Measurements from ENCODE around the gene TRIM3.
"Not testable (repeated sequence)": the region's sequence is repeated elsewhere in the genome, so short reads cannot be mapped to it uniquely, and the experiment has no call there.

TRIM3 gene

DNA sequence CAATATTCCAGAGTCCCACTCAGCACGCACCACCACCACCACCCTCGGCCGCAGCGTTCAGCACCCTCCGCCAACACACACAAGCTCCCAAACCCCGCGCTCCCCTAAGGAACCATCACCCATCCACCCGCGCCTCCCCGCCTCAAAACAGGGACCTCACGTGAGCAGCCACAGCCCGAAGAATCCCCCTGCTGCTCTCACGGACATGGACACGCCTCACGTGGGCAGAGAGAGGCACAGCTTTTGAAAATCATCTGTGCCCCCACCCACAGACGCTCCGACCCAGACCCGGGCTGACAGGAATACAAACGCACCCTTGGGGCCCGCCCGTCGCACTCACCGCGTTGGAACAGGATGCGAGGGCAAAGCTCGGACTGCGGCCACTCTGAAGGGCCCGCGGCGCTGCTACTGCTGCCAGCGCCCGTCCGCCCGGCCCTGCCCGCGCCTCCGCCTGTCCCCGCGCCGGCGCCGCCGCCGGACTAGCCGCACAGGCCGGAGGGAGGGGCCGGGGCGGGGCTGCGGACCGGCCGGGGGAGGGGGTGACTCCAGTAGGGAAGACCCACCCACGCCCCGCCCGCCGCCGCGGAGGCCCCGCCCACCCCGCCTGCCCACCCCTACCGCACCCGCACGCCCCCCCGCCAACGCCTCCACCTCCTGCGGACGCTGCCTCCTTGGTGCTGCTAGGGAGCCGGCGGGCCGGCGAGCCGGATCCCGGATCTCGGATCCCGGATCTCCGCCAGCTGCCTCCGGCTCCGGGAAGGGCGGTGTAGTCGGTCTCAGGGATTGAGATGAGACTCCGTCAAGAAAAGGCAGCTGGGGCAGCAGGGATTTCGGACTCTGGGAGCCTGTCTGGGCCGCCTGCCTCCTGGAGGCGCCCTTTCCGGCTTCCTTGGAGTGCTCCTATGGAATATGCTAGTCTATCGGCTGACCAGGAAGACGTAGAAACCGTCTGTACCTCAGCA lies at the start of gene TRIM3:
TSS of gene TRIM3 (minus strand) at position 491 of the 962 bp plus-strand sequence. CDS start 8,246 bp downstream, outside the sequence.
- DNase-seq (ENCODE audit: low read depth, low spot score) = peak; percentile 58

DNA sequence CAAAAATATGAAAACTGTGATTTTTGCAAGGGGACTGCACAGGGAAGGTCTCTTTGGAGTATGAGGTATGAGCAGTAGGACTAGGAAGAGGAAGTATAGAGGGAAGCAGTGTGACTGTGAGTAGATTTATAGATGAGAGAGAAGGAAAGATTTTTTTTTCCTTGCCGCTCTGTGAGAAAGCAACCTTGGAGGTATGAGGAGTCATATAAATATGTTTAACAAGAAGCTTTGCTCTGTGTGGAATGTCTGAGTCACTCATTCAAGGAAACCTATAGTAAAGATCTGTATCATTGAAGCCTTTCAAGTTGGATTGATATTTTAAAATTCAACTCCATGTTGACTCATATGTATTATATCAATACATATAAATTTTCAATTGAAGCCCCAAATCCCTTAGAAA lies 49.5 kb upstream of the TRIM3 start:
- Histone ChIP-seq H3K4me1 (ENCODE audit: control insufficient read depth, insufficient read depth, low read length) (no peaks in the 10 kb centered on the region), H3K9me3 (ENCODE audit: control insufficient read depth, insufficient read depth, low read length) (no peaks in the 10 kb centered on the region), H3K4me3 (ENCODE audit: low read length) (no peak overlapping the region), H3K27ac (ENCODE audit: low read length) (no peak overlapping the region), H3K27me3 (ENCODE audit: control insufficient read depth, insufficient read depth, low read length) (no peaks in the 10 kb centered on the region; the same call in 1 of the 2 replicates), H3K36me3 (ENCODE audit: control insufficient read depth, insufficient read depth, low read length) (no peaks in the 10 kb centered on the region)
- DNase-seq (ENCODE audit: low read depth, low spot score) = no peak
- WGBS (ENCODE audit: insufficient coverage, insufficient read length) = no CpG with 5 or more reads among the region's 1 CpG

More for the DNA sequence above, at the start of gene TRIM3:
- H3K4me3 ChIP-seq (ENCODE audit: low read length) = peak within 1 kb of the TSS; percentile 68; the same call in 1 of the 2 replicates
- H3K36me3 ChIP-seq (ENCODE audit: control insufficient read depth, insufficient read depth, low read length) = peaks cover 14% of the 10 kb centered on the region; the same call in 1 of the 2 replicates
- H3K27me3 ChIP-seq (ENCODE audit: control insufficient read depth, insufficient read depth, low read length) = no peaks in the 10 kb centered on the region
- H3K27ac ChIP-seq (ENCODE audit: low read length) = no peak within 1 kb of the TSS
- peaks cover 1% of the 10 kb centered on the region; the same call in 1 of the 2 replicates for H3K4me1 ChIP-seq (ENCODE audit: control insufficient read depth, insufficient read depth, low read length)
- H3K9me3 ChIP-seq (ENCODE audit: control insufficient read depth, insufficient read depth, low read length) = no peaks in the 10 kb centered on the region
- WGBS (ENCODE audit: insufficient coverage, insufficient read length) = no CpG with 5 or more reads among the region's 87 CpGs

DNA sequence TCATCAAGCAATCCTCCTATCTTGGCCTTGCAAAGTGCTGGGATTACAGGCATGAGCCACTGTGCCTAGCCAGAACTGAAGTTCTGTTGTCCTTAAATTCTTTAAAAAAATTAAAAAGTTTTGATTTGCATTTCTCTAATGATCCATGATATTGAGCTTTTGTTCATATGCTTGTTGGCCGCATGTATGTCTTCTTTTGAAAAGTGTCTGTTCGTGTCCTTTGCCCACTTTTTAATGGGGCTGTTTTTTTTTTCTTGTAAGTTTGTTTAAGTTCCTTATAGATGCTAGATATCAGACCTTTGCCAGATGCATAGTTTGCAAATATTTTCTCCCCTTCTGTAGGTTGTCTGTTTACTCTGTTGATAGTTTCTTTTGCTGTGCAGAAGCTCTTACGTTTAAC lies 48.2 kb upstream of the TRIM3 start:
- H3K27ac ChIP-seq (ENCODE audit: low read length); H3K4me1 ChIP-seq (ENCODE audit: control insufficient read depth, insufficient read depth, low read length); DNase-seq (ENCODE audit: low read depth, low spot score); H3K4me3 ChIP-seq (ENCODE audit: low read length); H3K9me3 ChIP-seq (ENCODE audit: control insufficient read depth, insufficient read depth, low read length); H3K27me3 ChIP-seq (ENCODE audit: control insufficient read depth, insufficient read depth, low read length); H3K36me3 ChIP-seq (ENCODE audit: control insufficient read depth, insufficient read depth, low read length): not testable (repeated sequence)
- WGBS (ENCODE audit: insufficient coverage, insufficient read length) = no CpG with 5 or more reads among the region's 3 CpGs

DNA sequence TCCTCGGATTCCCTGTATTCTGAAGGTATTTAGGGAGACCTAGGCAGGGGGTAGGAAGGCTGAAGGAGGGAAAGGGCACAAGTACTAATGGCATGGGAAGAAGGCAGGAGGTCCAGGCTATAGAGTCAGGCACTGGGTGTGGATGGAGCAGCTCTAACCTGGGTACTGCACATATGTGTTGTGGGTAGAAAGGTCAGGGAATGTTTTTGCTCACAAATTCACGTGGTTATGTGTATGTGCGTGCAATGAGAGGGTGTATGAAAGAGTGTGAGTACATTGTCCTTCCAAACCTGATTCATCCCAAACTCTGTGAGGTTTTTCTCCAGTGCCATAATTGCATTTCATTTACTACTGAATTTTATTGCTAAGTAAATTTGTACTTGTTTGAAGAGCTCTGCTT lies 46.5 kb upstream of the TRIM3 start:
- no peak overlapping the region for H3K4me3 ChIP-seq (ENCODE audit: low read length)
- DNase-seq (ENCODE audit: low read depth, low spot score) = no peak
- no CpG with 5 or more reads among the region's 3 CpGs for WGBS (ENCODE audit: insufficient coverage, insufficient read length)
- H3K27me3 ChIP-seq (ENCODE audit: control insufficient read depth, insufficient read depth, low read length) = no peaks in the 10 kb centered on the region; the same call in 1 of the 2 replicates
- H3K4me1 ChIP-seq (ENCODE audit: control insufficient read depth, insufficient read depth, low read length) = no peaks in the 10 kb centered on the region
- no peaks in the 10 kb centered on the region for H3K9me3 ChIP-seq (ENCODE audit: control insufficient read depth, insufficient read depth, low read length)
- H3K27ac ChIP-seq (ENCODE audit: low read length) = no peak overlapping the region
- H3K36me3 ChIP-seq (ENCODE audit: control insufficient read depth, insufficient read depth, low read length) = no peaks in the 10 kb centered on the region

DNA sequence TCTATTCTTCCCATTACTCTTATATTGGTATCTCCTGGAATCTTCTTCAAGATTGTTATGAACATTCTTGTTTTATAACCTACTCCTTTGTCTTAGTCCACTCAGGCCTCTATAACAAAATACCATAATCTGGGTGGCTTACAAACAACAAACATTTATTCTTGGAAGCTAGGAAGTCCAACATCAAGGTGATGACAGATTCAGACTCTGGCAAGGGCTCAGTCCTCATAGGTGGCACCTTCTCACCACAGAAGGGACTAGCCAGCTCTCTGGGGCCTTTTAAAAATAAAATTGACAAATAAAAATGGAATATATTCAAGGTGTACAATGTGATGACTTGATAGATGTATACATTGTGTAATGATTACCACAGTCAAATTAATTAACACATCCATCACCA lies 43.1 kb upstream of the TRIM3 start:
- Histone ChIP-seq H3K4me3 (ENCODE audit: low read length) (no peak overlapping the region), H3K4me1 (ENCODE audit: control insufficient read depth, insufficient read depth, low read length) (no peaks in the 10 kb centered on the region), H3K36me3 (ENCODE audit: control insufficient read depth, insufficient read depth, low read length) (no peaks in the 10 kb centered on the region), H3K9me3 (ENCODE audit: control insufficient read depth, insufficient read depth, low read length) (no peaks in the 10 kb centered on the region), H3K27me3 (ENCODE audit: control insufficient read depth, insufficient read depth, low read length) (no peaks in the 10 kb centered on the region; the same call in 1 of the 2 replicates), H3K27ac (ENCODE audit: low read length) (no peak overlapping the region)
- DNase-seq (ENCODE audit: low read depth, low spot score) = no peak

DNA sequence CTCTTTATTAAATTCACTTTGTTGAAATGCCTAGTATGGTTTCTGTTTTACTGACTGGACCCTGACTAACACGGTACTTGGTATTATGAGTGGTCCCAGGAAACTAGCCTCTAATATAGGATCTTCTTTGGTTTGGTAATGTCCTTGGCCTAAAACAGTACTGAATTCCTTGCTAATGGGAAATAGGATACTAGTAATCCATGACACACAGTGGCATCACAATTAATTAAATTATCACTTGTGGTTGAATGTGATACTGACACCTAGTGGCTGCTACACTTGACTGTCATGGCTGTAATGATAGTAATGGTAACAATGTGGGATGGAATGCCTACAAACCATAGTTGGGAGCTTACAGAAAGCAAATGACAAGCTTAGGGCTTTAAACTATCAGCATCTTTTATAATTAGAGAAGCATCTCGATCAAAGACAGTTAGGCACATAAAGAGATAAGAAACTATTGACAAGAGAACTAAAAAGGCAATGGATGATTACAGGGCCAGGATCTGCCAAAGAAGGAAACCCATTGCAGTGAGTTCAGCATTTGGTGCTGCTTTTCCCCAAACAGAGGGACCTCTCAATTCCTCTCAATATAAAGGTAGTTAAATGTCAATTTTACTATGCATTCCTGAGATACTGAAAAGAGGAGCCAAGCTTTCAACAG lies 32.0 kb upstream of the TRIM3 start:
- no peaks in the 10 kb centered on the region for H3K9me3 ChIP-seq (ENCODE audit: control insufficient read depth, insufficient read depth, low read length)
- H3K4me3 ChIP-seq (ENCODE audit: low read length) = no peak overlapping the region
- H3K4me1 ChIP-seq (ENCODE audit: control insufficient read depth, insufficient read depth, low read length) = no peaks in the 10 kb centered on the region
- no peaks in the 10 kb centered on the region for H3K36me3 ChIP-seq (ENCODE audit: control insufficient read depth, insufficient read depth, low read length)
- no peaks in the 10 kb centered on the region for H3K27me3 ChIP-seq (ENCODE audit: control insufficient read depth, insufficient read depth, low read length)
- WGBS (ENCODE audit: insufficient coverage, insufficient read length) = no CpG with 5 or more reads among the region's 2 CpGs
- no peak overlapping the region for H3K27ac ChIP-seq (ENCODE audit: low read length)
- DNase-seq (ENCODE audit: low read depth, low spot score) = peak; percentile 25

DNA sequence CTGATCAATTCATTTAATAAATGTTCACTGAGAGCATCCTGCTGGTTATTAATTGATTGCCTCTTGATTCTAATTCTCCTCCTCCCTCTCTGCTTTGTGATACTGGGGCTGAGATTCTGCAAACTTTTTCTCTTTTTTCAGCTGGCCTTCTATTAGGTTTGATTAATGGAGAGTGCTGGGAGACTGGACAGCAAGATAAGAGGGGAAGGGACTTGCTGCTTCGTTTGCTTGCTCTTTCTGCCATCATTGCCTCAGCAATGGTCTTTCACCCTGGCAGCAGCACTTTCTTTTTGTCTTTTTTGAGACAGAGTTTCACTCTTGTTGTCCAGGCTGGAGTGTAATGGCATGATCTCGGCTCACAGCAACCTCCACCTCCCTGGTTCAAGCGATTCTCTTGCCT lies 30.4 kb upstream of the TRIM3 start:
- Histone ChIP-seq H3K27me3 (ENCODE audit: control insufficient read depth, insufficient read depth, low read length) (no peaks in the 10 kb centered on the region), H3K4me3 (ENCODE audit: low read length) (no peak overlapping the region), H3K4me1 (ENCODE audit: control insufficient read depth, insufficient read depth, low read length) (no peaks in the 10 kb centered on the region), H3K36me3 (ENCODE audit: control insufficient read depth, insufficient read depth, low read length) (no peaks in the 10 kb centered on the region), H3K9me3 (ENCODE audit: control insufficient read depth, insufficient read depth, low read length) (no peaks in the 10 kb centered on the region), H3K27ac (ENCODE audit: low read length) (no peak overlapping the region)
- DNase-seq (ENCODE audit: low read depth, low spot score) = no peak
- no CpG with 5 or more reads among the region's 3 CpGs for WGBS (ENCODE audit: insufficient coverage, insufficient read length)

DNA sequence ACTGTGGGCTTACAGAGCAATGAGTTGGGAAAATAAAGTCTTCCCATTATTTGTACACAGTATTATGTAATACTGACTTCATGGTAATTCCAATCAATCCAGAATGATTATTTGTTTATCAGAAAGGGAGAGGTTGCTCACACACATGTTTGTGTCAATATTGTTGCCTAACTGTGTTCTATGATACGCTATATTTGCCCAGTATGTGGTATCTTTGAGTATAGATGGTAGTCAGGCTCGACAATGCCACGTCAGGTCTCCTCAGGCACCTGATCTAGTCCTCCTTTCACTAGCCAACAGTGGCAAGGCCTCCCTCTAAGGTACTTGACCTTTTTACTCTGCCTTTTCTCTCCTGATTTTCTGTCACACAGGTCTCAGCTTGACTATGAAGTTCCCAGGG lies 28.6 kb upstream of the TRIM3 start:
- WGBS (ENCODE audit: insufficient coverage, insufficient read length) = no CpG with 5 or more reads among the region's 3 CpGs
- Histone ChIP-seq H3K4me1 (ENCODE audit: control insufficient read depth, insufficient read depth, low read length) (no peaks in the 10 kb centered on the region), H3K27me3 (ENCODE audit: control insufficient read depth, insufficient read depth, low read length) (no peaks in the 10 kb centered on the region), H3K9me3 (ENCODE audit: control insufficient read depth, insufficient read depth, low read length) (no peaks in the 10 kb centered on the region), H3K4me3 (ENCODE audit: low read length) (no peak overlapping the region), H3K36me3 (ENCODE audit: control insufficient read depth, insufficient read depth, low read length) (no peaks in the 10 kb centered on the region), H3K27ac (ENCODE audit: low read length) (no peak overlapping the region)
- no peak for DNase-seq (ENCODE audit: low read depth, low spot score)

DNA sequence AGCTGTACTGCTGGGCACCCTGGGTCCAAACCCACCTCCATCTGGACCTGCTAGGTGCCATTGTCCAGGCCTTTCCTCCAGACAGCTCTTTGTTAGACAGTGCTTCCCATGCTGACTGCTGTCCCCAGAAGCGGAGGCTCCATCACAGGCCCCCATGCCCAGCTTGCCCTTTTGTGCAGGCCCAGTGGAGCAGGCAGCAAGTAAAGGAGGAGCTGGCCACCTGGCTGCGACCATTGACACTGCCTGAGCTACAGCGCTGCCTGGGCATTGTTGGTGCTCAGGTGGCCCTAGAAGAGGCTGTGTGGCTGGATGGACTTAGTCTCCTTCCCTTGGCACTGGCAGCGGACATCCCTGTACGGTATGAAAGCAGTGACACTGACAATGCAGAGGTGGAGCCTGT lies 24.8 kb upstream of the TRIM3 start:
- no peak overlapping the region for H3K27ac ChIP-seq (ENCODE audit: low read length)
- no peak overlapping the region for H3K4me3 ChIP-seq (ENCODE audit: low read length)
- no peaks in the 10 kb centered on the region for H3K4me1 ChIP-seq (ENCODE audit: control insufficient read depth, insufficient read depth, low read length)

DNA sequence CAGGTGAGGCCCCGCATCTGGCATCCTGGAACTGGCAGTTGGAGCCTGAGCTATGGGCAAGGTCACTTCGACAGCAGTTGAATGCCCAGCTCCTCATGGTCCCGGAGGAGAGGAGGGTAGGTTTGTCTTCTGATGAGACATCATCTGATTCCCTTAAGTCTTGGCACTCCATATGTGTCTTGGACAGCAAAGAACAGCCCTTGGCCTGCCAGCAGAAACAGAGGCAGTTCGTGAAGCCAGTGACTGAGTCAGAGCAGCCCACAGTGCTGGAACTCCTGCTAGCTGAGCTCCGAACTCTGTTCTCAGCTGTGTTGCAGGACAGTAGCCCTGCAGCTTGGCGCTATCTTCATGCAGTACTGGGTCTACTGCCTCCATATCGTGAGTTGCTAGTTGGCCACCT lies 24.4 kb upstream of the TRIM3 start:
- no peak for DNase-seq (ENCODE audit: low read depth, low spot score)
- Histone ChIP-seq H3K27me3 (ENCODE audit: control insufficient read depth, insufficient read depth, low read length) (no peaks in the 10 kb centered on the region), H3K4me3 (ENCODE audit: low read length) (no peak overlapping the region), H3K4me1 (ENCODE audit: control insufficient read depth, insufficient read depth, low read length) (no peaks in the 10 kb centered on the region), H3K9me3 (ENCODE audit: control insufficient read depth, insufficient read depth, low read length) (no peaks in the 10 kb centered on the region), H3K27ac (ENCODE audit: low read length) (no peak overlapping the region), H3K36me3 (ENCODE audit: control insufficient read depth, insufficient read depth, low read length) (no peaks in the 10 kb centered on the region)
- WGBS (ENCODE audit: insufficient coverage, insufficient read length) = no CpG with 5 or more reads among the region's 7 CpGs

More for the DNA sequence above, 24.8 kb upstream of the TRIM3 start:
- no peak for DNase-seq (ENCODE audit: low read depth, low spot score)
- H3K27me3 ChIP-seq (ENCODE audit: control insufficient read depth, insufficient read depth, low read length) = no peaks in the 10 kb centered on the region
- no peaks in the 10 kb centered on the region for H3K36me3 ChIP-seq (ENCODE audit: control insufficient read depth, insufficient read depth, low read length)
- WGBS (ENCODE audit: insufficient coverage, insufficient read length) = no CpG with 5 or more reads among the region's 5 CpGs
- no peaks in the 10 kb centered on the region for H3K9me3 ChIP-seq (ENCODE audit: control insufficient read depth, insufficient read depth, low read length)

Measured in iPS DF 6.9 (cell line).